ENCODE measurements around the gene C1R.
"Not testable (repeated sequence)": the region's sequence is repeated elsewhere in the genome, so short reads cannot be mapped to it uniquely, and the experiment has no call there.

The C1R gene

GRCh38 chr12:7046383-7047105, 45.7 kb downstream of the C1R start:
- H3K4me2 ChIP-seq (ENCODE audit: low read length): no peak overlapping the region
- no peaks in the 10 kb centered on the region for H3K4me1 ChIP-seq (ENCODE audit: control insufficient read depth, insufficient read depth, low read length)
- peaks cover 15% of the 10 kb centered on the region for H3K27me3 ChIP-seq (ENCODE audit: control insufficient read depth, insufficient read depth, low read length)
- no peak overlapping the region for H3K4me3 ChIP-seq (ENCODE audit: low read length)
- H3K9me3 ChIP-seq (replicated peaks; ENCODE audit: low read length): no peaks in the 10 kb centered on the region
- H3K36me3 ChIP-seq (ENCODE audit: insufficient read depth, low read length): no peaks in the 10 kb centered on the region
- H3K9ac ChIP-seq (ENCODE audit: low read depth, low read length): no peak overlapping the region

GRCh38 chr12:7045913-7046312, 46.3 kb downstream of the C1R start:
- Histone ChIP-seq H3K9ac (ENCODE audit: low read depth, low read length) (no peak overlapping the region), H3K36me3 (ENCODE audit: insufficient read depth, low read length) (no peaks in the 10 kb centered on the region), H3K4me2 (ENCODE audit: low read length) (no peak overlapping the region), H3K9me3 (replicated peaks; ENCODE audit: low read length) (no peaks in the 10 kb centered on the region), H3K4me1 (ENCODE audit: control insufficient read depth, insufficient read depth, low read length) (no peaks in the 10 kb centered on the region), H3K27me3 (ENCODE audit: control insufficient read depth, insufficient read depth, low read length) (peaks cover 15% of the 10 kb centered on the region), H3K4me3 (ENCODE audit: low read length) (no peak overlapping the region)

GRCh38 chr12:7042842-7043241, 49.4 kb downstream of the C1R start:
- H3K9ac ChIP-seq (ENCODE audit: low read depth, low read length): no peak overlapping the region
- H3K27me3 ChIP-seq (ENCODE audit: control insufficient read depth, insufficient read depth, low read length): peaks cover 8% of the 10 kb centered on the region
- H3K4me2 ChIP-seq (ENCODE audit: low read length): no peak overlapping the region
- H3K9me3 ChIP-seq (replicated peaks; ENCODE audit: low read length): no peaks in the 10 kb centered on the region
- no peak overlapping the region for H3K4me3 ChIP-seq (ENCODE audit: low read length)
- no peaks in the 10 kb centered on the region for H3K36me3 ChIP-seq (ENCODE audit: insufficient read depth, low read length)
- no peaks in the 10 kb centered on the region for H3K4me1 ChIP-seq (ENCODE audit: control insufficient read depth, insufficient read depth, low read length)

GRCh38 chr12:7039403-7039802, 52.8 kb downstream of the C1R start:
- H3K27me3 ChIP-seq (ENCODE audit: control insufficient read depth, insufficient read depth, low read length): peaks cover 18% of the 10 kb centered on the region
- H3K4me2 ChIP-seq (ENCODE audit: low read length): no peak overlapping the region
- H3K9me3 ChIP-seq (replicated peaks; ENCODE audit: low read length): no peaks in the 10 kb centered on the region
- H3K36me3 ChIP-seq (ENCODE audit: insufficient read depth, low read length): no peaks in the 10 kb centered on the region
- no peak overlapping the region for H3K4me3 ChIP-seq (ENCODE audit: low read length)
- no peak overlapping the region for H3K9ac ChIP-seq (ENCODE audit: low read depth, low read length)
- no peaks in the 10 kb centered on the region for H3K4me1 ChIP-seq (ENCODE audit: control insufficient read depth, insufficient read depth, low read length)

GRCh38 chr12:7038591-7038990, 53.7 kb downstream of the C1R start:
- H3K27me3 ChIP-seq (ENCODE audit: control insufficient read depth, insufficient read depth, low read length): peaks cover 25% of the 10 kb centered on the region
- H3K4me1 ChIP-seq (ENCODE audit: control insufficient read depth, insufficient read depth, low read length): no peaks in the 10 kb centered on the region
- no peaks in the 10 kb centered on the region for H3K36me3 ChIP-seq (ENCODE audit: insufficient read depth, low read length)
- no peak overlapping the region for H3K4me3 ChIP-seq (ENCODE audit: low read length)
- no peak overlapping the region for H3K4me2 ChIP-seq (ENCODE audit: low read length)
- H3K9me3 ChIP-seq (replicated peaks; ENCODE audit: low read length): no peaks in the 10 kb centered on the region
- no peak overlapping the region for H3K9ac ChIP-seq (ENCODE audit: low read depth, low read length)

GRCh38 chr12:7037411-7037810, 54.8 kb downstream of the C1R start:
- H3K9ac ChIP-seq (ENCODE audit: low read depth, low read length); H3K4me1 ChIP-seq (ENCODE audit: control insufficient read depth, insufficient read depth, low read length); H3K9me3 ChIP-seq (replicated peaks; ENCODE audit: low read length); H3K4me2 ChIP-seq (ENCODE audit: low read length); H3K36me3 ChIP-seq (ENCODE audit: insufficient read depth, low read length); H3K4me3 ChIP-seq (ENCODE audit: low read length): not testable (repeated sequence)
- peaks cover 26% of the 10 kb centered on the region for H3K27me3 ChIP-seq (ENCODE audit: control insufficient read depth, insufficient read depth, low read length)

GRCh38 chr12:7035463-7035862, 56.8 kb downstream of the C1R start:
- H3K27me3 ChIP-seq (ENCODE audit: control insufficient read depth, insufficient read depth, low read length): peaks cover 19% of the 10 kb centered on the region
- no peaks in the 10 kb centered on the region for H3K9me3 ChIP-seq (replicated peaks; ENCODE audit: low read length)
- H3K4me3 ChIP-seq (ENCODE audit: low read length): no peak overlapping the region
- no peak overlapping the region for H3K9ac ChIP-seq (ENCODE audit: low read depth, low read length)
- no peaks in the 10 kb centered on the region for H3K4me1 ChIP-seq (ENCODE audit: control insufficient read depth, insufficient read depth, low read length)
- H3K4me2 ChIP-seq (ENCODE audit: low read length): no peak overlapping the region
- no peaks in the 10 kb centered on the region for H3K36me3 ChIP-seq (ENCODE audit: insufficient read depth, low read length)

- Histone ChIP-seq H3K36me3 (ENCODE audit: insufficient read depth, low read length) (no peaks in the 10 kb centered on the region), H3K9ac (ENCODE audit: low read depth, low read length) (no peak overlapping the region), H3K4me3 (ENCODE audit: low read length) (no peak overlapping the region), H3K9me3 (replicated peaks; ENCODE audit: low read length) (no peaks in the 10 kb centered on the region), H3K27me3 (ENCODE audit: control insufficient read depth, insufficient read depth, low read length) (peaks cover 19% of the 10 kb centered on the region), H3K4me2 (ENCODE audit: low read length) (no peak overlapping the region), H3K4me1 (ENCODE audit: control insufficient read depth, insufficient read depth, low read length) (no peaks in the 10 kb centered on the region)
Observed at GRCh38 chr12:7034464-7034863, 57.8 kb downstream of the C1R start.

- Histone ChIP-seq H3K4me2 (ENCODE audit: low read length) (no peak overlapping the region), H3K9me3 (replicated peaks; ENCODE audit: low read length) (no peaks in the 10 kb centered on the region), H3K4me3 (ENCODE audit: low read length) (no peak overlapping the region), H3K9ac (ENCODE audit: low read depth, low read length) (no peak overlapping the region), H3K27me3 (ENCODE audit: control insufficient read depth, insufficient read depth, low read length) (peaks cover 19% of the 10 kb centered on the region), H3K4me1 (ENCODE audit: control insufficient read depth, insufficient read depth, low read length) (no peaks in the 10 kb centered on the region), H3K36me3 (ENCODE audit: insufficient read depth, low read length) (no peaks in the 10 kb centered on the region)
Observed at GRCh38 chr12:7032990-7033389, 59.3 kb downstream of the C1R start.

GRCh38 chr12:7031306-7031705, 60.9 kb downstream of the C1R start:
- Histone ChIP-seq H3K36me3 (ENCODE audit: insufficient read depth, low read length) (no peaks in the 10 kb centered on the region), H3K9me3 (replicated peaks; ENCODE audit: low read length) (no peaks in the 10 kb centered on the region), H3K4me3 (ENCODE audit: low read length) (no peak overlapping the region), H3K4me2 (ENCODE audit: low read length) (no peak overlapping the region), H3K27me3 (ENCODE audit: control insufficient read depth, insufficient read depth, low read length) (peaks cover 22% of the 10 kb centered on the region), H3K4me1 (ENCODE audit: control insufficient read depth, insufficient read depth, low read length) (no peaks in the 10 kb centered on the region), H3K9ac (ENCODE audit: low read depth, low read length) (no peak overlapping the region)

Measured in skeletal muscle satellite cell (primary cell).